GM12872 (cell line): ENCODE data around the gene JADE1.

Experiments used
- TF ChIP-seq, protein P1 (sequence below): IDR thresholded peaks from 3 replicates; pipeline ENCODE4 v1.5.1; 2011; ENCODE audit warnings: low read depth, mild to moderate bottlenecking, low read length, moderate library complexity; ENCODE audit not compliant: insufficient read depth

Gene JADE1

DNA sequence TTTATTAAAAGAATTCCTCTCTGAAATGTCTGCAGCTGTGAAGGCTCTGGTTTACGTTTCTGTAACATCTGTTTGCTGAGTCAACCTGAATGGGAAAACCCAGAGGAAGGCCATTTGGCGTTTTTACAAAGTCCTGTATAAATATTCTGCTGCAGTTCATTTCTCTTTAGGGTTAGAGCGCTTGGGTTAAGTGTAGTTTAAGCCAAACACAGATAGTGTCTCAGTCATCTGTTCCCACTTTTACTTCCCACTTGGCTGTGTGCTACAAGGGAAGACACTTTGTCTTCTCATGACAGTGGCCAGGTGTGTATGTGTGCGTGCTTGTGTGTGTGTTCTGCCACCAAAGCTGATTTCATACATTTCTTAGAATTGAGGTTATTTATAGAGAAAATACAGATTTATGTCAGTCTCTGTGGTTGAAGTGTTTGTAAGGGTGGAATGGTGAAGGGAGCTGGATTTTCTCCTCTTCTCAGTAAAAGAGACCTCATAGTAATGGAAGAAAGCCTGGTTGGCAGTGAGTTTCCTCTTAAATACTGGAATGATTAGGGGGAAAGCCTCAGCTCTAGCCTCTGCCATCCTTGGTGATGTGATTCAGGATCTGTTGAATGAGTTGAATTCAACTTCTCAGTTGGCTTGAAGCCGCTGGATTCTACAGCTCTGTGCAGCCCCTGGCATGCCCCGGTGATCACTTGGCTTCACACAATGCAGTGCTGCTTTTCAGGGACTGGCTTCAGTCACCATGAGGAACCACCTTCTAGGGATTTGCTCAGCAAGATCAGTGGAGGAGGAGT is 50.6 kb downstream of the JADE1 start:
- TF ChIP-seq, protein P1, sequence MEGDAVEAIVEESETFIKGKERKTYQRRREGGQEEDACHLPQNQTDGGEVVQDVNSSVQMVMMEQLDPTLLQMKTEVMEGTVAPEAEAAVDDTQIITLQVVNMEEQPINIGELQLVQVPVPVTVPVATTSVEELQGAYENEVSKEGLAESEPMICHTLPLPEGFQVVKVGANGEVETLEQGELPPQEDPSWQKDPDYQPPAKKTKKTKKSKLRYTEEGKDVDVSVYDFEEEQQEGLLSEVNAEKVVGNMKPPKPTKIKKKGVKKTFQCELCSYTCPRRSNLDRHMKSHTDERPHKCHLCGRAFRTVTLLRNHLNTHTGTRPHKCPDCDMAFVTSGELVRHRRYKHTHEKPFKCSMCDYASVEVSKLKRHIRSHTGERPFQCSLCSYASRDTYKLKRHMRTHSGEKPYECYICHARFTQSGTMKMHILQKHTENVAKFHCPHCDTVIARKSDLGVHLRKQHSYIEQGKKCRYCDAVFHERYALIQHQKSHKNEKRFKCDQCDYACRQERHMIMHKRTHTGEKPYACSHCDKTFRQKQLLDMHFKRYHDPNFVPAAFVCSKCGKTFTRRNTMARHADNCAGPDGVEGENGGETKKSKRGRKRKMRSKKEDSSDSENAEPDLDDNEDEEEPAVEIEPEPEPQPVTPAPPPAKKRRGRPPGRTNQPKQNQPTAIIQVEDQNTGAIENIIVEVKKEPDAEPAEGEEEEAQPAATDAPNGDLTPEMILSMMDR: no peak

DNA sequence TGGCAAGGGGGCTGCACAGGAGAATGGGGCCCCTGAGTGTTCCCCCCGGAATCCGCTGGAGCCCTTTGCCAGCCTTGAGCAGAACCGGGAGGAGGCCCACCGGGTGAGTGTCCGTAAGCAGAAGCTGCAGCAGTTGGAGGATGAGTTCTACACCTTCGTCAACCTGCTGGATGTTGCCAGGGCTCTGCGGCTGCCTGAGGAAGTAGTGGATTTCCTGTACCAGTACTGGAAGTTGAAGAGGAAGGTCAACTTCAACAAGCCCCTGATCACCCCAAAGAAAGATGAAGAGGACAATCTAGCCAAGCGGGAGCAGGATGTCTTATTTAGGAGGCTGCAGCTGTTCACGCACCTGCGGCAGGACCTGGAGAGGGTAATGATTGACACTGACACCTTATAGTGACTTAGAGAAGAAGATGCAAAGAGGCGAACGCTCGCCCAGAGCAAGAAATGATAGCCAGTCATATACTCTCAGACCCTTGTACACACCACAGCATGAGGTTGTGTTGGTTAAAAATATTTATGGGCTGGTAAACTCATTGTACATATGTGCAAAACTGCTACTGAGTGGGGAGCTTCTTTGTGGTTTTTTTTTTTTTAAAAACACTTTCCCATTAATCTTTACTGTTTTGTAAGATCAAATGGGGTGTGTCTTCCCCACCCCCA is 52.5 kb downstream of the JADE1 start:
- TF ChIP-seq, protein P1: no peak

DNA sequence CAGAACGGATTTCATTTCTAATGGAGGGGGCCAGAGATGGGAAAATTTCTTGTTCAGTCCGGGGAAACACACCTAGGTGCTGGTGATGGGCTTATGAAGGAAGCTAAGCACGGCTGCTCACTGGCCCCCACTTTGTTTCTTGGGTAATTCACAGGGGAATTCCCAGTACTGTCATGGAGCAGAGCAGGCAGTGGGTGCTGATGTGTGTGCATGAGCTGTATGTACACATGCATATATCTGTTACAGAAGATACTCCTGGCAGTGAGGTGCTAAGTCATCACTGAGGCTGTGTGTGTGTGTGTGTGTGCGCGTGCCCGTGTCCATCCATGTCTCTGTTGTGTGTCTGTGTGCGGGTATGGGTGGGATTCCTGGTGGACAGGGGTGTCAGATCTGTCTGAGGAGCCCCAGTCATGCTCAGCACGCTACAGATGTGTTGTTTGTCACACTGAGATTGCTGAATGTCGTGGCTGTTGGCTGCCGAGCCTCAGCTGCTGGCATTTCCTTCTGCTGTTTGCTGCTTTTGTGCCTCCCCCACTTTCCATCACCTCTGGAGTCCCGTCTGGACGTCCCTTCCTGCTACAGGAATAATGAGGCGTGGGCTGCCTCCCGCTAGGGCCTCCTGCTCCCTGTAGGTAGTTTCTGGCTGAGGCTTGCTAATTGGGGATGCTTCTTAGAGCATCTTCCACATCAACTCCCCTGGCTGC is 53.3 kb downstream of the JADE1 start:
- TF ChIP-seq, protein P1: no peak

DNA sequence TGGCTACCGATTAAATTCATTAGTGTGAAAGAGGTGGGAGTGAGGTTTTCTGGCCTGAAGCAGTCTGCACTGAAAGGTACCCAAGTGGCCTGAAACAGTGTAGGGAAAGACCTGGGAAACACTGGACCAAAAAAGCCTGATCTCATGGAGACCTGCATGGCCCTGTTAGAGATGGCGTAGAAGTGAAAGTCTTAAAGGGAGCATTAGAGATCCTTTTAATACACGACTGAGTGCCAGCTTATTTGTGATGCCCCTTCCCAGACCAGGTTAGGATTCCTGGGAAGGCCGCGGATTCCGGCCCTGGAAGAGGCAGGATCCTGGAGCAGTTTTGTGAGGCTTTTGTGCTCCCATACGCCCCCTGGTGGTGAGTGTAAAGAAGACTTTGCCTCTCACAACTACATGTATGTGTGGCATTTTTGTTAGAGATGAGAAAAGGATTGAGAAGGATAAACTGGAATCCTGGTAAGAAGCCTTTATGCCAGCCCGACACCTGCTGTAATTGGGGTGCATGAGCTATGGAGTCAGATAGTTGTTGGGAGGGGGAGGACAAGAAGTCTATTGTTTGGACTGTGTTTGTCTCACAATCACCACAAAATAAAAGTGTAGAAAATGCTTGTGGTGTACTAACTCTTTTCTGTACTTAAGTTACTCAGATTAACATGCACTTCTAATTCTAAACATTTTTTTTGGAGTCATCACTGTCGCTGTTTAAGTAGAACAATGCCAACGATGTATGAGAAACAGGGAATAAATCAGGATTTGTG is 54.0 kb downstream of the JADE1 start:
- TF ChIP-seq, protein P1: peak; percentile 86

DNA sequence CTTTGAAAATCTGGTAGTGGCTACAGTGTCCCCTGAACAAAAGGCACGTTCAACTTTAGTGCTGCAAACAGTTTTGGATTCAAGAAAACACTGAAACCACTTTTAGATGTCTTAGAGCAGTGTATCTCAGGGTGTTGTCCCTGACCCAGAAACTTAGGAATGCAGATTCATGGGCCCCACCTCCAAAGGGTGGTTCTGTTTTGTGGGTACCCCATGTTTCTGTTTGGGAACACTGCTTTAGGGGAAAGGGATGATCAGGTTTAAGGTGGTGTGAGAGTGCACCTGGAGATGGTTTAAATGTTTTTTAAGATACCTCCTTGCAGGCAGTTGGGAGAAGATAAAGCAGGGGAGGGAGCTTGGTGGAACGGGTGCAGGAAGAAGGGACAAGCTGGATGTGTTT is 55.6 kb downstream of the JADE1 start:
- TF ChIP-seq, protein P1: no peak

DNA sequence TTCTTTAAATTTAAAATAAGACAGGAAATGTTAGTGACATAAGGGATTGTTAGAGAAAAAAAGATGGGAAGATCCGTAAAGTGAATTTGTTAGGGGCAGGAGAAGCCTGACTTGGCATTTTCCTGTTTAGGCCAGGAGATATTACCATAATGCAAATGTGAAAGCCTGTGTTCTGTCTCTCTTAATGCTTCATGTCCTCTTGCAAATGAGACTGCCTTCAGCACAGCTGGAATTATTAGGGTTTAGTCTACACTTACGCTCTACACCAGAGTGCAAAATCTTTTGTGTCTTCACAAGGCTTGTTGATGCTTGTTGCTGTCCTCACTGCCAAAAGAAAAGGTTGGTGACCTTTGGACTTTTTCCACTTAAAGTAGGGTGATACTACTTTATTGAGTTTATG is 56.8 kb downstream of the JADE1 start:
- TF ChIP-seq, protein P1: no peak

DNA sequence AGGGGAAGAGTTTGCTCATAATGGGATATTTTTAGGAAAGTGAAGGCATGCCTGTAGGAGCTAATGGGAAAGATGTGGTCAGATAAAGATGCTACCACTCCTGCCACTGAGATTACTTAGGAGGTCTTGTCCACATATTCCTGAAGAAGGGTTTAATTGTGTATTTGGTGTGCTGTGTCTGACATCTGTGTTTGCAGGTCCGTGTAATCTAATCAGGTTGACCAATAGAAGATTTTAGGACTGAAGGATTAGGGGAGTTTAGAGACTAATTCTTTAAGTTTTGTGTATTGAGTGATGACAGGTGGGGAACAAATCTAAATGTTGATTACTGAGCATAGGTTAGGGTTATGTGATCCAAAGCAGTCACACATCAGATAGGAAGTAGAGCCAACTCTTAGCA is 57.2 kb downstream of the JADE1 start:
- TF ChIP-seq, protein P1: no peak
